H9 (cell line): ENCODE results near the gene UBE2B. TPM values are rescaled to one million over a fixed set of nuclear protein-coding genes. Genes with fewer than 3 reads are reported as not detected.

Experiments used
- DNase-seq: peaks from one replicate; pipeline ENCODE4 v3.0.0-alpha.2; 2017
- H2AFZ ChIP-seq: one replicate; pipeline ENCODE4 v1.6.1; 2013; ENCODE audit warnings: mild to moderate bottlenecking, low read length, control low read depth, moderate library complexity
- H2AK5ac ChIP-seq: 2 replicates; pipeline ENCODE4 v1.6.1; 2013; ENCODE audit warnings: low read length, control low read depth, mixed read lengths; ENCODE audit not compliant: insufficient read length
- H2BK120ac ChIP-seq: one replicate; pipeline ENCODE4 v1.6.1; 2013; ENCODE audit warnings: low read depth, mild to moderate bottlenecking, low read length, control low read depth, inconsistent platforms; ENCODE audit not compliant: poor library complexity, severe bottlenecking
- H2BK12ac ChIP-seq: 2 replicates; pipeline ENCODE4 v1.6.1; 2013; ENCODE audit warnings: low read length, control low read depth, mixed read lengths, low read depth; ENCODE audit not compliant: insufficient read length
- H2BK15ac ChIP-seq: 2 replicates; pipeline ENCODE4 v1.6.1; 2013; ENCODE audit warnings: low read depth, low read length, control low read depth
- H2BK20ac ChIP-seq: one replicate; pipeline ENCODE4 v1.6.1; 2013; ENCODE audit warnings: low read depth, mild to moderate bottlenecking, low read length, control low read depth, inconsistent platforms; ENCODE audit not compliant: poor library complexity, severe bottlenecking
- H2BK5ac ChIP-seq: 2 replicates; pipeline ENCODE4 v1.6.1; 2013; ENCODE audit warnings: low read length, control low read depth, mixed read lengths; ENCODE audit not compliant: insufficient read length
- H3K14ac ChIP-seq: 2 replicates; pipeline ENCODE4 v1.6.1; 2013; ENCODE audit warnings: low read length, control low read depth; ENCODE audit not compliant: insufficient read depth
- H3K18ac ChIP-seq: 2 replicates; pipeline ENCODE4 v1.6.1; 2013; ENCODE audit warnings: low read depth, mild to moderate bottlenecking, mixed read lengths, low read length, control low read depth; ENCODE audit not compliant: insufficient read length
- H3K23ac ChIP-seq: 2 replicates; pipeline ENCODE4 v1.6.1; 2013; ENCODE audit warnings: low read length, control low read depth, mixed read lengths, low read depth; ENCODE audit not compliant: insufficient read length
- H3K23me2 ChIP-seq: 2 replicates; pipeline ENCODE4 v1.6.1; 2013; ENCODE audit warnings: low read depth, mild to moderate bottlenecking, mixed read lengths, low read length, control low read depth; ENCODE audit not compliant: insufficient read length, poor library complexity, severe bottlenecking
- H3K27ac ChIP-seq: 2 replicates; pipeline ENCODE4 v1.5.1; 2013; ENCODE audit warnings: low read length, control low read depth, mixed read lengths, low read depth; ENCODE audit not compliant: insufficient read length
- H3K27me3 ChIP-seq: 2 replicates; pipeline ENCODE4 v1.6.1; 2013; ENCODE audit warnings: low read length, control low read depth, inconsistent platforms; ENCODE audit not compliant: insufficient read depth
- H3K4ac ChIP-seq: 2 replicates; pipeline ENCODE4 v1.6.1; 2013; ENCODE audit warnings: low read depth, mild to moderate bottlenecking, control low read depth, inconsistent platforms, low read length, moderate library complexity
- H3K4me1 ChIP-seq: 2 replicates; pipeline ENCODE4 v1.6.1; 2013; ENCODE audit warnings: low read length, control low read depth, inconsistent platforms; ENCODE audit not compliant: insufficient read depth
- H3K4me2 ChIP-seq: 2 replicates; pipeline ENCODE4 v1.6.1; 2013; ENCODE audit warnings: low read length, control low read depth, mixed read lengths; ENCODE audit not compliant: insufficient read length, insufficient read depth
- H3K56ac ChIP-seq: 2 replicates; pipeline ENCODE4 v1.6.1; 2013; ENCODE audit warnings: low read depth, mild to moderate bottlenecking, mixed read lengths, low read length, control low read depth; ENCODE audit not compliant: insufficient read length
- H3K79me1 ChIP-seq: 2 replicates; pipeline ENCODE4 v1.6.1; 2013; ENCODE audit warnings: low read depth, mild to moderate bottlenecking, moderate library complexity, low read length, control low read depth, inconsistent platforms; ENCODE audit not compliant: insufficient read depth, poor library complexity, severe bottlenecking
- H3K79me2 ChIP-seq: 2 replicates; pipeline ENCODE4 v1.6.1; 2013; ENCODE audit warnings: low read length, control low read depth, inconsistent platforms; ENCODE audit not compliant: insufficient read depth
- H3K9ac ChIP-seq: 2 replicates; pipeline ENCODE4 v1.6.1; 2013; ENCODE audit warnings: low read length, control low read depth, mixed read lengths; ENCODE audit not compliant: insufficient read length; ENCODE audit errors: extremely low read depth
- H3K9me3 ChIP-seq: one replicate; pipeline ENCODE4 v1.6.1; 2013; ENCODE audit warnings: low read depth, low read length, inconsistent platforms; ENCODE audit not compliant: control insufficient read depth
- H3T11ph ChIP-seq: one replicate; pipeline ENCODE4 v1.6.1; 2013; ENCODE audit warnings: mild to moderate bottlenecking, low read length, control low read depth, inconsistent platforms
- H4K20me1 ChIP-seq: one replicate; pipeline ENCODE4 v1.6.1; 2013; ENCODE audit not compliant: control insufficient read depth, insufficient read length, insufficient read depth
- H4K5ac ChIP-seq: 2 replicates; pipeline ENCODE4 v1.6.1; 2013; ENCODE audit warnings: low read depth, mild to moderate bottlenecking, mixed read lengths, low read length, control low read depth; ENCODE audit not compliant: insufficient read length
- H4K8ac ChIP-seq: replicated peaks from 2 replicates; pipeline ENCODE4 v1.6.1; 2013; ENCODE audit warnings: low read length, control low read depth, mixed read lengths, low read depth; ENCODE audit not compliant: insufficient read length
- H4K91ac ChIP-seq: 2 replicates; pipeline ENCODE4 v1.6.1; 2013; ENCODE audit warnings: low read depth, mild to moderate bottlenecking, moderate library complexity, mixed read lengths, low read length, control low read depth; ENCODE audit not compliant: insufficient read length
- H3K27ac Mint-ChIP-seq, 3 experiments: 2 replicates in 2 of 3; 3 replicates in 1 of 3; pipeline ENCODE4 v1.8.0; 2020 to 2021; ENCODE audit warnings: mixed read lengths in 3 of 3, mild to moderate bottlenecking in 1 of 3, moderate library complexity in 1 of 3
- H3K27me3 Mint-ChIP-seq: 2 replicates; pipeline ENCODE4 v1.8.0; 2021; ENCODE audit warnings: low read depth, mild to moderate bottlenecking, moderate library complexity, mixed read lengths
- H3K36me3 Mint-ChIP-seq, 3 experiments: 2 replicates in 2 of 3; 3 replicates in 1 of 3; pipeline ENCODE4 v1.8.0; 2020 to 2021; ENCODE audit warnings: low read depth in 3 of 3, mixed read lengths in 3 of 3; ENCODE audit not compliant: insufficient read depth in 1 of 3
- H3K4me1 Mint-ChIP-seq, 2 experiments: 2 replicates each; pipeline ENCODE4 v1.8.0; 2020; ENCODE audit warnings: mixed read lengths in 2 of 2
- H3K4me3 Mint-ChIP-seq, 2 experiments: 2 replicates in 1 of 2; 3 replicates in 1 of 2; pipeline ENCODE4 v1.8.0; 2020 to 2021; ENCODE audit warnings: mild to moderate bottlenecking in 2 of 2, mixed read lengths in 2 of 2, moderate library complexity in 1 of 2
- H3K9me3 Mint-ChIP-seq, 2 experiments: 2 replicates in 1 of 2; 3 replicates in 1 of 2; pipeline ENCODE4 v1.8.0; 2020; ENCODE audit warnings: mild to moderate bottlenecking in 2 of 2, mixed read lengths in 2 of 2, moderate library complexity in 1 of 2
- WGBS: extraction: QIAGEN DNeasy Blood & Tissue Kit; methylation state at CpG from one replicate; pipeline ENCODE4 v1.1.7; 2013; ENCODE audit warnings: missing lambda C conversion rate, low lambda C conversion rate, mixed read lengths; ENCODE audit not compliant: insufficient read length; ENCODE audit errors: extremely low coverage; 5-methylcytosine and 5-hydroxymethylcytosine counted together
- total RNA-seq: library from RNA; stranded (reverse); gene quantifications from 2 replicates; pipeline ENCODE4 v1.2.1, GENCODE V29; 2021
- TF ChIP-seq, protein P1 (sequence below): fragments of 200-600 bp; sonication (generic); conservative IDR thresholded peaks from 3 replicates; pipeline ENCODE4 v1.8.0; 2021; ENCODE audit warnings: antibody characterized with exemption, mild to moderate bottlenecking

The UBE2B gene
- total RNA-seq, 1 experiment from 2014 or later: 50.3 TPM

GRCh38 chr5:134349463-134349862, 21.9 kb upstream of the UBE2B start:
- H2BK120ac ChIP-seq: no peak overlapping the region
- no peaks in the 10 kb centered on the region for H3K79me1 ChIP-seq
- no peak overlapping the region for H3K4me3 Mint-ChIP-seq
- no peaks in the 10 kb centered on the region for H3K9me3 ChIP-seq
- H3T11ph ChIP-seq: no peak overlapping the region
- DNase-seq: no peak
- no peaks in the 10 kb centered on the region for H3K9me3 Mint-ChIP-seq
- H3K23ac ChIP-seq: no peak overlapping the region
- no peaks in the 10 kb centered on the region for H3K27me3 ChIP-seq
- H3K18ac ChIP-seq: no peak overlapping the region
- H2AFZ ChIP-seq: no peak overlapping the region
- H2BK20ac ChIP-seq: no peak overlapping the region
- no CpG with 5 or more reads among the region's 4 CpGs for WGBS
- TF ChIP-seq, protein P1, sequence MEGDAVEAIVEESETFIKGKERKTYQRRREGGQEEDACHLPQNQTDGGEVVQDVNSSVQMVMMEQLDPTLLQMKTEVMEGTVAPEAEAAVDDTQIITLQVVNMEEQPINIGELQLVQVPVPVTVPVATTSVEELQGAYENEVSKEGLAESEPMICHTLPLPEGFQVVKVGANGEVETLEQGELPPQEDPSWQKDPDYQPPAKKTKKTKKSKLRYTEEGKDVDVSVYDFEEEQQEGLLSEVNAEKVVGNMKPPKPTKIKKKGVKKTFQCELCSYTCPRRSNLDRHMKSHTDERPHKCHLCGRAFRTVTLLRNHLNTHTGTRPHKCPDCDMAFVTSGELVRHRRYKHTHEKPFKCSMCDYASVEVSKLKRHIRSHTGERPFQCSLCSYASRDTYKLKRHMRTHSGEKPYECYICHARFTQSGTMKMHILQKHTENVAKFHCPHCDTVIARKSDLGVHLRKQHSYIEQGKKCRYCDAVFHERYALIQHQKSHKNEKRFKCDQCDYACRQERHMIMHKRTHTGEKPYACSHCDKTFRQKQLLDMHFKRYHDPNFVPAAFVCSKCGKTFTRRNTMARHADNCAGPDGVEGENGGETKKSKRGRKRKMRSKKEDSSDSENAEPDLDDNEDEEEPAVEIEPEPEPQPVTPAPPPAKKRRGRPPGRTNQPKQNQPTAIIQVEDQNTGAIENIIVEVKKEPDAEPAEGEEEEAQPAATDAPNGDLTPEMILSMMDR: no peak
- H2AK5ac ChIP-seq: no peak overlapping the region
- H4K8ac ChIP-seq: no peak overlapping the region
- H3K9ac ChIP-seq: no peak overlapping the region
- no peak overlapping the region for H3K27ac Mint-ChIP-seq
- H3K4me2 ChIP-seq: no peak overlapping the region
- H4K20me1 ChIP-seq: no peaks in the 10 kb centered on the region
- no peak overlapping the region for H2BK15ac ChIP-seq
- no peaks in the 10 kb centered on the region for H3K79me2 ChIP-seq
- H3K27me3 Mint-ChIP-seq: no peaks in the 10 kb centered on the region
- H3K27ac ChIP-seq: no peak overlapping the region
- no peak overlapping the region for H3K4ac ChIP-seq
- no peak overlapping the region for H4K5ac ChIP-seq
- no peak overlapping the region for H3K14ac ChIP-seq
- no peak overlapping the region for H2BK12ac ChIP-seq
- no peaks in the 10 kb centered on the region; a peak in 1 of 7 replicates for H3K36me3 Mint-ChIP-seq
- no peak overlapping the region for H4K91ac ChIP-seq
- no peak overlapping the region for H2BK5ac ChIP-seq
- no peaks in the 10 kb centered on the region for H3K23me2 ChIP-seq
- H3K4me1 Mint-ChIP-seq: peaks cover 11% of the 10 kb centered on the region in 2 experiments
- no peak overlapping the region for H3K56ac ChIP-seq
- no peaks in the 10 kb centered on the region for H3K4me1 ChIP-seq
